GM10266 (cell line): ENCODE data around the gene PLOD2.

Source experiments
- DNase-seq: peaks from one replicate; pipeline ENCODE4 v3.0.0; 2012; ENCODE audit errors: extremely low spot score
- CTCF ChIP-seq: IDR thresholded peaks from 2 replicates; pipeline ENCODE4 v1.5.1; 2012; ENCODE audit warnings: mild to moderate bottlenecking, low read depth; ENCODE audit not compliant: control insufficient read depth, insufficient read depth; ENCODE audit errors: missing control alignments

The PLOD2 gene

GRCh38 chr3:146156095-146156494 is 4.9 kb downstream of the PLOD2 start:
- DNase-seq: no peak
- TF ChIP-seq CTCF: no peak

GRCh38 chr3:146154995-146155394 is 6.0 kb downstream of the PLOD2 start:
- no peak for TF ChIP-seq CTCF
- DNase-seq: no peak

- no peak for DNase-seq
- TF ChIP-seq CTCF: no peak
Measured at GRCh38 chr3:146154316-146154715, 6.7 kb downstream of the PLOD2 start.

- TF ChIP-seq CTCF: no peak
- DNase-seq: no peak
Measured at GRCh38 chr3:146153429-146153828, 7.6 kb downstream of the PLOD2 start.

- no peak for TF ChIP-seq CTCF
- DNase-seq: no peak
Measured at GRCh38 chr3:146152834-146153233, 8.2 kb downstream of the PLOD2 start.

GRCh38 chr3:146148468-146148931 is 12.5 kb downstream of the PLOD2 start:
- TF ChIP-seq CTCF: no peak

GRCh38 chr3:146145642-146146041 is 15.3 kb downstream of the PLOD2 start:
- DNase-seq: no peak
- TF ChIP-seq CTCF: no peak

More at GRCh38 chr3:146148468-146148931, 12.5 kb downstream of the PLOD2 start:
- DNase-seq: no peak
